IMR-90 (cell line): Measurements from ENCODE around the gene NAA38. TPM values are rescaled to one million over a fixed set of nuclear protein-coding genes. Genes with fewer than 3 reads are reported as not detected.

ENCODE experiments used
- ATAC-seq: fragments of 200-7000 bp; cut with Tn5 transposase; 2 replicates; pipeline ENCODE4 v1.9.1; 2020; ENCODE audit warnings: low read depth, mild to moderate bottlenecking, moderate library complexity
- BruUV-seq: library from RNA; stranded (reverse); fragments of 400-500 nt; replicated peaks from 2 replicates; lab custom pipeline; 2021; lab: Mats Ljungman, UMichigan
- CTCF ChIA-PET: fragments of 300-600 bp; formaldehyde crosslinking; extraction: SDS; loops from one replicate; lab custom pipeline; 2021; ENCODE audit warnings: antibody characterized with exemption; lab: Yijun Ruan, JAX
- POLR2A ChIA-PET: fragments of 300-600 bp; sonication (Branson Sonifier 250); formaldehyde crosslinking; loops from one replicate; lab custom pipeline; 2022; ENCODE audit warnings: antibody characterized with exemption; ENCODE audit not compliant: unreplicated experiment; lab: Charles Lee
- DNase-seq: peaks from one replicate; pipeline ENCODE4 v3.0.0; 2013
- H2AFZ ChIP-seq: replicated peaks from 2 replicates; pipeline ENCODE3; 2013; ENCODE audit warnings: low read length, mild to moderate bottlenecking; ENCODE audit not compliant: poor library complexity
- H2AK5ac ChIP-seq: 2 replicates; pipeline ENCODE4 v1.6.1; 2013; ENCODE audit warnings: low read depth, low read length, inconsistent platforms
- H2AK9ac ChIP-seq: replicated peaks from 2 replicates; pipeline ENCODE3; 2013; ENCODE audit warnings: mild to moderate bottlenecking, low read depth, low read length, moderate library complexity; ENCODE audit not compliant: poor library complexity
- H2BK120ac ChIP-seq: 2 replicates; pipeline ENCODE4 v1.6.1; 2013; ENCODE audit warnings: low read depth, low read length, inconsistent platforms
- H2BK15ac ChIP-seq: 3 replicates; pipeline ENCODE4 v1.6.1; 2013; ENCODE audit warnings: low read depth, low read length, inconsistent platforms
- H2BK20ac ChIP-seq: 2 replicates; pipeline ENCODE4 v1.6.1; 2013; ENCODE audit warnings: low read depth, mild to moderate bottlenecking, inconsistent platforms, low read length, moderate library complexity
- H2BK5ac ChIP-seq: 2 replicates; pipeline ENCODE4 v1.6.1; 2013; ENCODE audit warnings: mild to moderate bottlenecking, low read depth, low read length, inconsistent platforms; ENCODE audit not compliant: poor library complexity, severe bottlenecking
- H3K14ac ChIP-seq: replicated peaks from 2 replicates; pipeline ENCODE4 v1.6.1; 2013; ENCODE audit warnings: low read depth, low read length, inconsistent platforms
- H3K18ac ChIP-seq: 2 replicates; pipeline ENCODE4 v1.6.1; 2013; ENCODE audit warnings: low read depth, low read length, control low read depth
- H3K23ac ChIP-seq: 2 replicates; pipeline ENCODE4 v1.6.1; 2013; ENCODE audit warnings: low read depth, low read length, inconsistent platforms
- H3K27ac ChIP-seq: 2 replicates; pipeline ENCODE4 v1.5.1; 2013; ENCODE audit warnings: mild to moderate bottlenecking, control low read depth, low read length; ENCODE audit not compliant: insufficient read depth
- H3K27me3 ChIP-seq: 2 replicates; pipeline ENCODE4 v1.6.1; 2013; ENCODE audit warnings: low read length; ENCODE audit not compliant: control insufficient read depth, insufficient read depth
- H3K36me3 ChIP-seq: 2 replicates; pipeline ENCODE4 v1.6.1; 2013; ENCODE audit warnings: low read length, mixed read lengths; ENCODE audit not compliant: control insufficient read depth, insufficient read depth
- H3K4ac ChIP-seq: 2 replicates; pipeline ENCODE4 v1.6.1; 2013; ENCODE audit warnings: low read depth, low read length, inconsistent platforms
- H3K4me1 ChIP-seq: 2 replicates; pipeline ENCODE4 v1.6.1; 2013; ENCODE audit warnings: low read length, mixed read lengths; ENCODE audit not compliant: control insufficient read depth, insufficient read depth
- H3K4me2 ChIP-seq: 2 replicates; pipeline ENCODE4 v1.6.1; 2013; ENCODE audit warnings: low read depth, mild to moderate bottlenecking, control low read depth, low read length, moderate library complexity
- H3K4me3 ChIP-seq: 2 replicates; pipeline ENCODE4 v1.5.1; 2013; ENCODE audit warnings: low read depth, mild to moderate bottlenecking, control low read depth, low read length, moderate library complexity; ENCODE audit not compliant: insufficient read depth
- H3K56ac ChIP-seq: 2 replicates; pipeline ENCODE4 v1.6.1; 2013; ENCODE audit warnings: low read length, inconsistent platforms; ENCODE audit not compliant: insufficient read depth; ENCODE audit errors: extremely low read depth
- H3K79me1 ChIP-seq, 2 experiments: 2 replicates each; pipeline ENCODE4 v1.6.1; 2013; ENCODE audit warnings: low read length in 2 of 2, inconsistent platforms in 1 of 2, low read depth in 1 of 2
- H3K9ac ChIP-seq: 2 replicates; pipeline ENCODE4 v1.6.1; 2013; ENCODE audit warnings: low read depth, low read length, control low read depth
- H3K9me1 ChIP-seq: 2 replicates; pipeline ENCODE4 v1.6.1; 2013; ENCODE audit warnings: low read length, inconsistent platforms; ENCODE audit not compliant: insufficient read depth
- H3K9me3 ChIP-seq: 2 replicates; pipeline ENCODE4 v1.6.1; 2013; ENCODE audit warnings: low read length; ENCODE audit not compliant: control insufficient read depth, insufficient read depth
- H4K20me1 ChIP-seq: 2 replicates; pipeline ENCODE4 v1.6.1; 2013; ENCODE audit warnings: low read length, inconsistent platforms; ENCODE audit not compliant: insufficient read depth
- H4K5ac ChIP-seq: 2 replicates; pipeline ENCODE4 v1.6.1; 2013; ENCODE audit warnings: mild to moderate bottlenecking, low read depth, low read length, control low read depth
- H4K8ac ChIP-seq, 2 experiments: 2 replicates each; pipeline ENCODE4 v1.6.1; 2013; ENCODE audit warnings: low read depth in 2 of 2, low read length in 2 of 2, control low read depth in 1 of 2, inconsistent platforms in 1 of 2
- H4K91ac ChIP-seq: 2 replicates; pipeline ENCODE4 v1.6.1; 2013; ENCODE audit warnings: low read depth, low read length, inconsistent platforms; ENCODE audit not compliant: insufficient read depth
- CHD1 ChIP-seq: IDR thresholded peaks from 2 replicates; pipeline ENCODE4 v1.6.1; 2012; ENCODE audit warnings: low read depth, low read length, improper control_type of control experiment
- ELK1 ChIP-seq: fragments of 150-350 bp; IDR thresholded peaks from 2 replicates; pipeline ENCODE4 v1.6.1; 2016; ENCODE audit warnings: low read depth, mild to moderate bottlenecking, low read length, moderate library complexity, borderline replicate concordance
- FOS ChIP-seq: fragments of 150-350 bp; IDR thresholded peaks from 2 replicates; pipeline ENCODE4 v1.6.1; 2016; ENCODE audit warnings: low read depth, low read length
- POLR2A ChIP-seq: IDR thresholded peaks from 2 replicates; pipeline ENCODE4 v1.6.1; 2012; ENCODE audit warnings: mild to moderate bottlenecking, low read depth, low read length
- RAD21 ChIP-seq: IDR thresholded peaks from 2 replicates; pipeline ENCODE4 v1.6.1; 2012; ENCODE audit warnings: low read length, improper control_type of control experiment
- WGBS, 2 experiments: methylation state at CpG; one replicate each; pipeline versions ENCODE4 v1.1.5 to v1.1.7; 2013; ENCODE audit warnings: missing lambda C conversion rate in 2 of 2; ENCODE audit not compliant: insufficient read length in 1 of 2; ENCODE audit errors: extremely low coverage in 2 of 2; 5-methylcytosine and 5-hydroxymethylcytosine counted together
- dilution Hi-C: fragments of 300-500 bp; cut with HindIII; formaldehyde crosslinking; loops from one replicate; pipeline ENCODE4 v1.14.3; 2018; ENCODE audit warnings: low sequenced_read_pairs; ENCODE audit not compliant: unreplicated experiment
- in situ Hi-C: fragments of 300-500 bp; cut with MboI; formaldehyde crosslinking; loops from 3 replicates; pipeline ENCODE4 v1.14.3; 2019; ENCODE audit warnings: low sequenced_read_pairs, inconsistent platforms, mixed read lengths
- intact Hi-C: fragments of 100-400 bp; cut with micrococcal nuclease; formaldehyde crosslinking; loops from 2 replicates; pipeline ENCODE4 v1.10.0; 2022
- polyA plus RNA-seq, 3 experiments: library from polyadenylated mRNA; depleted of rRNA; stranded (reverse); fragments of >200 nt; gene quantifications; 2 replicates each; pipeline ENCODE4 v1.2.3, GENCODE V29; 2012; ENCODE audit warnings: low replicate concordance in 1 of 3
- total RNA-seq: library from RNA; depleted of rRNA; stranded (reverse); fragments of >200 nt; gene quantifications from 2 replicates; pipeline ENCODE4 v1.2.3, GENCODE V29; 2012

NAA38 gene
- total and polyA plus RNA-seq, 2 of the 4 experiments (the other 2 are of a cell fraction): 40.7 to 76.8 TPM

GRCh38 chr17:7887038-7887481 lies 29.7 kb upstream of the NAA38 start:
- peak overlapping the region; percentile 81; the same call in 1 of the 2 replicates for H2AK5ac ChIP-seq
- ATAC-seq (no peak; the same call in 1 of the 2 replicates), DNase-seq (no peak)
- peak overlapping the region; percentile 94 for H3K23ac ChIP-seq
- no TSS peak for BruUV-seq
- H3K36me3 ChIP-seq: peaks cover 18% of the 10 kb centered on the region
- H2BK120ac ChIP-seq: peak overlapping the region; percentile 78
- H3K27ac ChIP-seq: peak overlapping the region; percentile 100
- peaks cover 14% of the 10 kb centered on the region for H4K20me1 ChIP-seq
- H3K4me2 ChIP-seq: peak overlapping the region; percentile 99
- peaks cover 9 to 65% of the 10 kb centered on the region in 2 experiments for H3K79me1 ChIP-seq
- in situ Hi-C loops: no loop called here
- no CpG with 5 or more reads among the region's 8 CpGs for WGBS, 2 experiments
- H3K4ac ChIP-seq: peak overlapping the region; percentile 99
- peak overlapping the region; percentile 84 for H3K14ac ChIP-seq
- H3K56ac ChIP-seq: peak overlapping the region; percentile 87
- ChIA-PET POLR2A (no interaction called here), CTCF (no interaction called here)
- H3K18ac ChIP-seq: peak overlapping the region; percentile 52
- TF ChIP-seq RAD21: peak; percentile 19; the same call in 1 of the 2 replicates
- no peak for TF ChIP-seq FOS
- TF ChIP-seq ELK1: no peak
- TF ChIP-seq POLR2A: peak; percentile 40; the same call in 1 of the 2 replicates
- TF ChIP-seq CHD1: no peak
- intact Hi-C loops: no loop called here
- peak overlapping the region; percentile 86; the same call in 1 of the 2 replicates for H4K91ac ChIP-seq
- H3K9me1 ChIP-seq: peaks cover 11% of the 10 kb centered on the region
- peak overlapping the region; percentile 83 for H4K5ac ChIP-seq
- H4K8ac ChIP-seq: peak overlapping the region; percentile 36 to 78
- peak overlapping the region; percentile 46; the same call in 1 of the 2 replicates for H2BK20ac ChIP-seq
- peak overlapping the region; percentile 33; the same call in 1 of the 3 replicates for H2BK15ac ChIP-seq
- peaks cover 26% of the 10 kb centered on the region for H3K4me1 ChIP-seq
- dilution Hi-C loops: no loop called here
- H2AFZ ChIP-seq: peak overlapping the region; percentile 86
- no peaks in the 10 kb centered on the region for H3K9me3 ChIP-seq
- peak overlapping the region; percentile 99 for H3K9ac ChIP-seq
- peak overlapping the region; percentile 100 for H2AK9ac ChIP-seq
- peak overlapping the region; percentile 98 for H2BK5ac ChIP-seq
- peak overlapping the region; percentile 98 for H3K4me3 ChIP-seq
- H3K27me3 ChIP-seq: no peaks in the 10 kb centered on the region
